ENCODE results near the gene COPA.

- TF ChIP-seq POLR2A (IDR thresholded peaks at IDR 0.05) (no peak), CTCF (IDR thresholded peaks at IDR 0.05) (no peak), POLR2AphosphoS5 (IDR thresholded peaks at IDR 0.05) (no peak), EP300 (IDR thresholded peaks at IDR 0.05) (no peak)
Observed at GRCh38 chr1:160353223-160353622, 10.2 kb upstream of the COPA start.

All from upper lobe of left lung (tissue), 4 donors.